ENCODE results near the gene ANKS3. TPM values are rescaled to one million over a fixed set of nuclear protein-coding genes. Genes with fewer than 3 reads are reported as not detected.

ANKS3 gene
- polyA plus RNA-seq, 1 of the 3 experiments (the other 2 are of a cell fraction) = 42.2 TPM

GRCh38 chr16:4714996-4715395 lies 19.1 kb downstream of the ANKS3 start:
- WGBS (ENCODE audit: low lambda C conversion rate) = 100% methylated on average over 2 of the region's 2 CpGs

More at GRCh38 chr16:4714996-4715395, 19.1 kb downstream of the ANKS3 start:
- TF ChIP-seq EP300 (IDR thresholded peaks at IDR 0.05; ENCODE audit: borderline replicate concordance in 1 of 2, low read depth in 1 of 2, low read length in 1 of 2) (no peak), CTCF (IDR thresholded peaks at IDR 0.05) (no peak), SIN3A (IDR thresholded peaks at IDR 0.05; ENCODE audit: borderline replicate concordance, low read depth, low read length) (no peak), JUND (IDR thresholded peaks at IDR 0.05) (no peak), FOXM1 (IDR thresholded peaks at IDR 0.05; ENCODE audit: low read depth) (no peak), GABPA (IDR thresholded peaks at IDR 0.05; ENCODE audit: low read depth) (no peak), FOXJ3 (CRISPR knock-in tag; IDR thresholded peaks at IDR 0.05) (no peak), MAX (IDR thresholded peaks at IDR 0.05; ENCODE audit: low read depth) (no peak), RFX5 (IDR thresholded peaks at IDR 0.05; ENCODE audit: low read length) (no peak), EZH2phosphoT487 (IDR thresholded peaks at IDR 0.05; ENCODE audit: borderline replicate concordance, low read depth) (no peak), IRF3 (IDR thresholded peaks at IDR 0.05; ENCODE audit: low read depth, low read length) (no peak), MXI1 (IDR thresholded peaks at IDR 0.05; ENCODE audit: low read depth, low read length) (no peak), TCF12 (IDR thresholded peaks at IDR 0.05) (no peak), RXRA (IDR thresholded peaks at IDR 0.05; ENCODE audit: borderline replicate concordance, low read depth) (no peak)
- no peaks in the 10 kb centered on the region for H3K27me3 ChIP-seq (ENCODE audit: insufficient read depth)
- no peak overlapping the region for H2AFZ ChIP-seq (ENCODE audit: low read depth)
- no peak overlapping the region for H3K4me3 ChIP-seq (ENCODE audit: low read depth in 2 of 2, low read length in 1 of 2)
- peaks cover 14 to 29% of the 10 kb centered on the region in 2 experiments for H3K36me3 ChIP-seq (replicated peaks in 1 of 2; ENCODE audit: control insufficient read depth in 1 of 2, insufficient read depth in 2 of 2, low read length in 1 of 2)
- no peaks in the 10 kb centered on the region for H3K4me1 ChIP-seq (ENCODE audit: control insufficient read depth in 1 of 2, insufficient read depth in 2 of 2, low read depth in 1 of 2, low read length in 1 of 2)
- no peaks in the 10 kb centered on the region for H3K9me2 ChIP-seq
- no peak for DNase-seq
- no peak overlapping the region for H3K9ac ChIP-seq
- no peak overlapping the region for H3K27ac ChIP-seq (ENCODE audit: low read depth in 2 of 2, low read length in 1 of 2)
- no peaks in the 10 kb centered on the region for H3K79me2 ChIP-seq (ENCODE audit: insufficient read depth)
- H4K20me1 ChIP-seq (ENCODE audit: insufficient read depth) = 0 out of 2 replicates have a peak, but pooled peaks cover 4% of the 10 kb centered on the region
- no peaks in the 10 kb centered on the region for H3K9me3 ChIP-seq
- ChIA-PET CTCF (no interaction called here), POLR2A (no interaction called here)
- H3F3A ChIP-seq (replicated peaks; ENCODE audit: insufficient read depth) = peaks cover 11% of the 10 kb centered on the region
- H3K4me2 ChIP-seq = no peak overlapping the region
